BE2C (cell line): ENCODE results near the gene C10orf90.

Experiments used
- DNase-seq: peaks from one replicate; pipeline ENCODE4 v3.0.0-alpha.2; 2020
- H3K27me3 ChIP-seq: fragments of 250-450 bp; sonication (Bioruptor Pico); 2 replicates; pipeline ENCODE4 v1.5.1; 2020; ENCODE audit warnings: mild to moderate bottlenecking
- H3K36me3 ChIP-seq: fragments of 250-450 bp; sonication (Bioruptor Pico); 2 replicates; pipeline ENCODE4 v1.5.1; 2020; ENCODE audit warnings: mild to moderate bottlenecking
- H3K4me1 ChIP-seq: fragments of 250-450 bp; sonication (Bioruptor Pico); 2 replicates; pipeline ENCODE4 v1.5.1; 2020
- H3K4me3 ChIP-seq: 2 replicates; pipeline ENCODE4 v1.5.1; 2011; ENCODE audit warnings: low read depth, low read length
- H3K9me3 ChIP-seq: fragments of 250-450 bp; sonication (Bioruptor Pico); 2 replicates; pipeline ENCODE4 v1.5.1; 2020
- CTCF ChIP-seq: IDR thresholded peaks from 2 replicates; pipeline ENCODE4 v1.5.1; 2012; ENCODE audit warnings: mild to moderate bottlenecking, low read depth, low read length

The C10orf90 gene

GRCh38 chr10:126637501-126637900 is 33.0 kb downstream of the C10orf90 start:
- Histone ChIP-seq H3K4me3 (no peak overlapping the region), H3K9me3 (no peaks in the 10 kb centered on the region), H3K4me1 (no peaks in the 10 kb centered on the region), H3K27me3 (no peaks in the 10 kb centered on the region), H3K36me3 (no peaks in the 10 kb centered on the region)
- no peak for TF ChIP-seq CTCF
- DNase-seq, result no peak

- Histone ChIP-seq H3K27me3 (no peaks in the 10 kb centered on the region), H3K4me3 (no peak overlapping the region), H3K9me3 (no peaks in the 10 kb centered on the region), H3K36me3 (no peaks in the 10 kb centered on the region), H3K4me1 (no peaks in the 10 kb centered on the region)
- DNase-seq, result no peak
- no peak for TF ChIP-seq CTCF
Observed at GRCh38 chr10:126634911-126635310, 35.6 kb downstream of the C10orf90 start.

GRCh38 chr10:126634347-126634746 is 36.1 kb downstream of the C10orf90 start:
- no peaks in the 10 kb centered on the region for H3K27me3 ChIP-seq
- DNase-seq, result no peak
- no peaks in the 10 kb centered on the region for H3K9me3 ChIP-seq
- no peak overlapping the region for H3K4me3 ChIP-seq
- TF ChIP-seq CTCF, result no peak
- no peaks in the 10 kb centered on the region for H3K36me3 ChIP-seq
- no peaks in the 10 kb centered on the region for H3K4me1 ChIP-seq

- DNase-seq, result no peak
- no peaks in the 10 kb centered on the region for H3K9me3 ChIP-seq
- no peaks in the 10 kb centered on the region for H3K27me3 ChIP-seq
- H3K4me1 ChIP-seq, result no peaks in the 10 kb centered on the region
- no peaks in the 10 kb centered on the region for H3K36me3 ChIP-seq
- no peak for TF ChIP-seq CTCF
- no peak overlapping the region for H3K4me3 ChIP-seq
Observed at GRCh38 chr10:126632705-126633104, 37.8 kb downstream of the C10orf90 start.

GRCh38 chr10:126629925-126630624 is 40.4 kb downstream of the C10orf90 start:
- TF ChIP-seq CTCF, result no peak
- no peaks in the 10 kb centered on the region for H3K4me1 ChIP-seq
- DNase-seq, result no peak

GRCh38 chr10:126628746-126629145 is 41.7 kb downstream of the C10orf90 start:
- TF ChIP-seq CTCF, result no peak
- no peak overlapping the region for H3K4me3 ChIP-seq
- no peaks in the 10 kb centered on the region for H3K36me3 ChIP-seq
- no peak for DNase-seq
- H3K9me3 ChIP-seq, result no peaks in the 10 kb centered on the region
- H3K4me1 ChIP-seq, result no peaks in the 10 kb centered on the region
- H3K27me3 ChIP-seq, result no peaks in the 10 kb centered on the region

More at GRCh38 chr10:126629925-126630624, 40.4 kb downstream of the C10orf90 start:
- H3K4me3 ChIP-seq, result no peak overlapping the region
- H3K27me3 ChIP-seq, result no peaks in the 10 kb centered on the region
- H3K36me3 ChIP-seq, result no peaks in the 10 kb centered on the region
- H3K9me3 ChIP-seq, result no peaks in the 10 kb centered on the region
